K562 (cell line): Measurements from ENCODE around the gene CIAPIN1. TPM values are rescaled to one million over a fixed set of nuclear protein-coding genes. Genes with fewer than 3 reads are reported as not detected.

Source experiments
- CUX1 ChIP-seq: fragments of 200-800 bp; sonication (Bioruptor generic); IDR thresholded peaks from 2 replicates; pipeline ENCODE4 v1.6.1; 2016; ENCODE audit warnings: missing genetic modification characterization, missing compliant biosample characterization
- NCOA2 ChIP-seq, 2 experiments: fragments of 450-650 bp; IDR thresholded peaks; 2 replicates each; pipeline ENCODE4 v1.6.1; 2018; ENCODE audit warnings: mild to moderate bottlenecking in 2 of 2, moderate library complexity in 1 of 2; ENCODE audit not compliant: partially characterized antibody in 2 of 2
- YBX1 ChIP-seq: fragments of 450-650 bp; IDR thresholded peaks from 2 replicates; pipeline ENCODE4 v1.7.1; 2016; ENCODE audit warnings: mild to moderate bottlenecking
- ZNF121 ChIP-seq: sonication (generic); formaldehyde crosslinking; conservative IDR thresholded peaks from 2 replicates; pipeline ENCODE4 v1.8.0; 2022; ENCODE audit warnings: missing genetic modification reagents
- ZNF282 ChIP-seq: sonication (generic); formaldehyde crosslinking; IDR thresholded peaks from 2 replicates; pipeline ENCODE4 v1.8.1; 2023; ENCODE audit warnings: missing genetic modification reagents
- ZNF324 ChIP-seq: fragments of 250-450 bp; sonication (Bioruptor Pico); IDR thresholded peaks from 2 replicates; pipeline ENCODE4 v1.4.0; 2020; ENCODE audit warnings: mild to moderate bottlenecking
- polyA plus RNA-seq, 8 experiments: library from polyadenylated mRNA; depleted of rRNA in 4 of 8; stranded (reverse) in 5 of 8; unstranded in 3 of 8; fragments of >200 nt; fragmentation: Nextera tagmentation in 2 of 8; fragmentation: Illumina TruSeq in 1 of 8; extraction: Ambion mirVana in 2 of 8; extraction: Trizol in 1 of 8; gene quantifications; 2 replicates each; pipeline versions ENCODE4 v1.2.1 to v1.2.3, GENCODE V29; 2011 to 2014; ENCODE audit warnings: inconsistent platforms in 1 of 8, missing spikeins in 1 of 8
- total RNA-seq, 7 experiments: library from RNA; depleted of rRNA in 6 of 7; stranded (reverse); fragments of >200 nt in 6 of 7; fragmentation: Illumina TruSeq in 2 of 7; extraction: Trizol in 2 of 7; gene quantifications; 2 replicates each; pipeline versions ENCODE4 v1.2.1 to v1.2.3, GENCODE V29; 2011 to 2021; ENCODE audit warnings: low replicate concordance in 1 of 7

CIAPIN1 gene
- total and polyA plus RNA-seq, 9 of the 15 experiments (the other 6 are each of a cell fraction or from before 2014, with no cell fraction given) = 71.8 to 263 (median 95.7) TPM

GRCh38 chr16:57452021-57452420 lies 4.8 kb upstream of the CIAPIN1 start (continued):
- TF ChIP-seq CUX1 (CRISPR knock-in tag) = no peak
- TF ChIP-seq ZNF121 (CRISPR knock-in tag) = no peak
- TF ChIP-seq ZNF282 (CRISPR knock-in tag) = no peak
- TF ChIP-seq NCOA2 (IDR thresholded peaks at IDR 0.05; ENCODE audit: partially characterized antibody in 2 of 2) = no peak
- TF ChIP-seq YBX1 = no peak
- no peak for TF ChIP-seq ZNF324
